DMS53 (cell line): Measurements from ENCODE around the gene ARHGEF4.

ENCODE experiments used
- DNase-seq: peaks from one replicate; lab custom pipeline; 2025; lab: John Stamatoyannopoulos, UW

ARHGEF4 gene

DNA sequence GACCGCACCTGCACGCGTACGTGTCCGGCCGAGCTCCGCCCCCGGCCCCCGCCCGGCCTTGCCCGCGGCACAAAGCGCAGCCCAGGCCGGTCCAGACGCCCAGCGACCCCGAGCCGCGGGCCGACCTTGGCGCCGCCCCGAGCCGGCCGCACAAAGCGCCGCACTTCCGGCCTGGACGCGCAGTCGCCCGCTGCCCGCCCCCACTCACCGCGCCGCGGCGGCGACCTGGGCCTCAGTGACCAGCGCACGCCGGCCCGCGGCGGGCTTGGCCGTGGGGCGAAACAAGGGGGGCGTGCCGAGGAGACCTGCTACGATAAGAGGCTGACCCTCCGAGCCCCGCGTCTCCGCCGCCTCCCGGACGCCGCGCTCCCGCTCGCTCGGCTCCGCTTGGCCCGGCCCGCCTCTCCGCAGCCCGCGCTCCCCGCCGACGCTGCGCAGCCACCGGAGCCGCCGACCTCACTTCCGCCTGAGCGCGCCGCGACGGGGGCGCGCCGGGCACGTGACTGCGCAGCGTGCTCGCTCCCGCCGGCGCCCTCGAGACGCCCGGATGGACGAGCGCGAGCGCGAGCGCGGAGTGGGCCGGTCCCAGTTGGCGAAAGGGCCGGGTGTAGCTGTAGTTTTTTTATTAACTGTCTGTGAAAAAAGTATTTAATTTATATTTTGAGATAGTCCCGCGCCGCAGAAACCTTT is 256.4 kb downstream of the ARHGEF4 start, which contains the start of gene FAM168B:
Gene FAM168B, minus strand, starts transcription at position 455 of the 690 bp plus-strand sequence. CDS start 10,814 bp downstream, outside the sequence.
- DNase-seq: peak; percentile 88

- peak; percentile 76 for DNase-seq
These were observed 257.2 kb downstream of the ARHGEF4 start for GRCh38 chr2:131093696-131094462.

GRCh38 chr2:131094463-131095281 is 258.0 kb downstream of the ARHGEF4 start:
- DNase-seq: peak; percentile 3
